Breast epithelium (tissue), 4 donors: ENCODE measurements around the gene ABCC1. TPM values are rescaled to one million over a fixed set of nuclear protein-coding genes. Genes with fewer than 3 reads are reported as not detected.

Source experiments
- DNase-seq, 2 donors: peaks; one replicate each; pipeline ENCODE4 v3.0.0-alpha.2; 2019; ENCODE audit warnings: low spot score in 2 of 2
- H3K27ac ChIP-seq, 2 donors: fragments of 200-600 bp; sonication (generic) in 1 of 2; one replicate each; pipeline ENCODE4 v1.5.1; 2016 to 2019; ENCODE audit warnings: mild to moderate bottlenecking in 1 of 2
- H3K27me3 ChIP-seq, 2 donors: fragments of 200-600 bp; sonication (generic) in 1 of 2; one replicate each; pipeline versions ENCODE4 v1.5.1 to v1.6.0; 2017 to 2019; ENCODE audit warnings: control low read depth in 1 of 2, mild to moderate bottlenecking in 1 of 2
- H3K36me3 ChIP-seq: fragments of 200-600 bp; one replicate; pipeline ENCODE4 v1.5.1; 2019
- H3K4me1 ChIP-seq, 2 donors: fragments of 200-600 bp; sonication (generic); one replicate each; pipeline ENCODE4 v1.5.1; 2016 to 2019; ENCODE audit warnings: control low read depth in 1 of 2
- H3K4me3 ChIP-seq, 3 donors: fragments of 200-600 bp; sonication (generic); 1 replicate in 2 of 3; 2 replicates in 1 of 3; pipeline ENCODE4 v1.5.1; 2016 to 2019; ENCODE audit warnings: mild to moderate bottlenecking in 3 of 3, moderate library complexity in 2 of 3
- H3K9me3 ChIP-seq, 2 donors: fragments of 200-600 bp; sonication (generic) in 1 of 2; one replicate each; pipeline ENCODE4 v1.5.1; 2016 to 2019; ENCODE audit warnings: control low read depth in 1 of 2
- CTCF ChIP-seq, 3 donors: fragments of 450-650 bp; IDR thresholded peaks; one replicate each; pipeline ENCODE4 v1.5.1; 2016 to 2017; ENCODE audit warnings: antibody characterized with exemption in 3 of 3, mild to moderate bottlenecking in 3 of 3, moderate library complexity in 3 of 3
- POLR2A ChIP-seq: fragments of 450-650 bp; IDR thresholded peaks from one replicate; pipeline ENCODE4 v1.6.1; 2016; ENCODE audit warnings: antibody characterized with exemption, mild to moderate bottlenecking, moderate library complexity
- POLR2AphosphoS5 ChIP-seq, 3 donors: sonication (generic); formaldehyde crosslinking; IDR thresholded peaks; one replicate each; pipeline ENCODE4 v1.6.1; 2017; ENCODE audit warnings: antibody characterized with exemption in 3 of 3
- intact Hi-C: fragments of 100-400 bp; cut with DNase I; formaldehyde crosslinking; loops from one replicate; pipeline ENCODE4 v1.15.1; 2023; ENCODE audit warnings: low total_unique reads
- total RNA-seq, 3 donors: library from RNA; depleted of rRNA; stranded (reverse); fragments of >200 nt; gene quantifications; one replicate each; pipeline ENCODE4 v1.1.0, GENCODE V29; 2016

The ABCC1 gene
- total RNA-seq, 3 donors from 2014 or later: 14.6 to 26.9 (median 21.3) TPM

- intact Hi-C loops: no loop called here
- Histone ChIP-seq H3K36me3 (no peaks in the 10 kb centered on the region), H3K9me3 (no peaks in the 10 kb centered on the region), H3K4me1 (no peaks in the 10 kb centered on the region), H3K27me3 (no peaks in the 10 kb centered on the region), H3K27ac (no peak overlapping the region), H3K4me3 (no peak overlapping the region)
- no peak for DNase-seq
- TF ChIP-seq POLR2AphosphoS5 (IDR thresholded peaks at IDR 0.05) (no peak), POLR2A (no peak), CTCF (IDR thresholded peaks at IDR 0.05) (no peak)
Measured at GRCh38 chr16:16182918-16183317, 233.5 kb downstream of the ABCC1 start.

- no peak for TF ChIP-seq CTCF (IDR thresholded peaks at IDR 0.05)
- no peaks in the 10 kb centered on the region for H3K9me3 ChIP-seq
- H3K4me3 ChIP-seq: no peak overlapping the region
- no peaks in the 10 kb centered on the region for H3K27me3 ChIP-seq
- H3K4me1 ChIP-seq: no peaks in the 10 kb centered on the region
- intact Hi-C loops: no loop called here
- H3K27ac ChIP-seq: no peak overlapping the region
- no peaks in the 10 kb centered on the region for H3K36me3 ChIP-seq
- no peak for DNase-seq
Measured at GRCh38 chr16:16183562-16183961, 234.1 kb downstream of the ABCC1 start.

- DNase-seq: no peak
- TF ChIP-seq POLR2A: no peak
- TF ChIP-seq CTCF (IDR thresholded peaks at IDR 0.05): no peak
- no peak for TF ChIP-seq POLR2AphosphoS5 (IDR thresholded peaks at IDR 0.05)
- no peak overlapping the region for H3K27ac ChIP-seq
- intact Hi-C loops: no loop called here
- H3K4me3 ChIP-seq: no peak overlapping the region
- H3K4me1 ChIP-seq: no peaks in the 10 kb centered on the region
- no peaks in the 10 kb centered on the region for H3K9me3 ChIP-seq
- H3K27me3 ChIP-seq: no peaks in the 10 kb centered on the region
- no peaks in the 10 kb centered on the region for H3K36me3 ChIP-seq
Measured at GRCh38 chr16:16184594-16184993, 235.2 kb downstream of the ABCC1 start.

- no peaks in the 10 kb centered on the region for H3K27me3 ChIP-seq
- intact Hi-C loops: no loop called here
- H3K4me3 ChIP-seq: no peak overlapping the region
- no peaks in the 10 kb centered on the region for H3K9me3 ChIP-seq
- H3K27ac ChIP-seq: no peak overlapping the region
- H3K4me1 ChIP-seq: no peaks in the 10 kb centered on the region
- TF ChIP-seq POLR2AphosphoS5 (IDR thresholded peaks at IDR 0.05) (no peak), POLR2A (no peak)
- H3K36me3 ChIP-seq: no peaks in the 10 kb centered on the region
- no peak for DNase-seq
Measured at GRCh38 chr16:16185095-16185494, 235.7 kb downstream of the ABCC1 start.

GRCh38 chr16:16186820-16187219 lies 237.4 kb downstream of the ABCC1 start:
- H3K27ac ChIP-seq: no peak overlapping the region
- intact Hi-C loops: no loop called here
- TF ChIP-seq CTCF (IDR thresholded peaks at IDR 0.05): no peak

GRCh38 chr16:16188827-16189226 lies 239.4 kb downstream of the ABCC1 start:
- Histone ChIP-seq H3K27ac (no peak overlapping the region), H3K4me1 (no peaks in the 10 kb centered on the region), H3K27me3 (no peaks in the 10 kb centered on the region), H3K4me3 (no peak overlapping the region), H3K36me3 (no peaks in the 10 kb centered on the region), H3K9me3 (no peaks in the 10 kb centered on the region)
- intact Hi-C loops: no loop called here
- DNase-seq: no peak
- TF ChIP-seq POLR2AphosphoS5 (IDR thresholded peaks at IDR 0.05): no peak
- no peak for TF ChIP-seq POLR2A
- TF ChIP-seq CTCF (IDR thresholded peaks at IDR 0.05): no peak

More at GRCh38 chr16:16186820-16187219, 237.4 kb downstream of the ABCC1 start:
- no peaks in the 10 kb centered on the region for H3K36me3 ChIP-seq
- H3K4me3 ChIP-seq: no peak overlapping the region
- DNase-seq: no peak
- no peaks in the 10 kb centered on the region for H3K9me3 ChIP-seq
- H3K4me1 ChIP-seq: no peaks in the 10 kb centered on the region
- no peaks in the 10 kb centered on the region for H3K27me3 ChIP-seq
